22Rv1 (cell line): Measurements from ENCODE around the gene CADM1.

Experiments used
- ZFX ChIP-seq: fragments of 450-650 bp; IDR thresholded peaks from 2 replicates; pipeline ENCODE4 v1.6.1; 2017; ENCODE audit warnings: antibody characterized with exemption, borderline replicate concordance
- TF ChIP-seq, protein P1 (sequence below): fragments of 450-650 bp; IDR thresholded peaks from 2 replicates; pipeline ENCODE4 v1.5.1; 2017; ENCODE audit warnings: mild to moderate bottlenecking

DNA sequence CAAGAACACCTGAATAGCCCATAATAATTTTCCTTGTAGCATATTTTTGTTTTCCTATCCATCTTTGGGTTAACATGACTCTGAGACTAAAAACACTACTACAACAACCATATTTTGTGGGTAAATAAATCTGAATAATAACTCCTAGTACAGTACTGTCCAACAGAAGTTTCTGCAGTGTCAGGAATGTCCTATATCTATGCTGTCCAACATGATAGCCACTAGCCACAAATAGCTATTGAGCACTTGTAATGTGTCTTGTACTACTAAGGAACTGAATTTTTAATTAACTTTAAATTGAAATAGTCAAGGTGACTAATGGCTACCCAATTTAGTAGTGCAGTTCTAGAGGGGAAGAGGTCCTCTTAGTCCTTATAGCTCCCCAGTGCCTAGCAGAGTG is 135.6 kb downstream of the CADM1 start:
- TF ChIP-seq, protein P1, sequence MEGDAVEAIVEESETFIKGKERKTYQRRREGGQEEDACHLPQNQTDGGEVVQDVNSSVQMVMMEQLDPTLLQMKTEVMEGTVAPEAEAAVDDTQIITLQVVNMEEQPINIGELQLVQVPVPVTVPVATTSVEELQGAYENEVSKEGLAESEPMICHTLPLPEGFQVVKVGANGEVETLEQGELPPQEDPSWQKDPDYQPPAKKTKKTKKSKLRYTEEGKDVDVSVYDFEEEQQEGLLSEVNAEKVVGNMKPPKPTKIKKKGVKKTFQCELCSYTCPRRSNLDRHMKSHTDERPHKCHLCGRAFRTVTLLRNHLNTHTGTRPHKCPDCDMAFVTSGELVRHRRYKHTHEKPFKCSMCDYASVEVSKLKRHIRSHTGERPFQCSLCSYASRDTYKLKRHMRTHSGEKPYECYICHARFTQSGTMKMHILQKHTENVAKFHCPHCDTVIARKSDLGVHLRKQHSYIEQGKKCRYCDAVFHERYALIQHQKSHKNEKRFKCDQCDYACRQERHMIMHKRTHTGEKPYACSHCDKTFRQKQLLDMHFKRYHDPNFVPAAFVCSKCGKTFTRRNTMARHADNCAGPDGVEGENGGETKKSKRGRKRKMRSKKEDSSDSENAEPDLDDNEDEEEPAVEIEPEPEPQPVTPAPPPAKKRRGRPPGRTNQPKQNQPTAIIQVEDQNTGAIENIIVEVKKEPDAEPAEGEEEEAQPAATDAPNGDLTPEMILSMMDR: no peak
- TF ChIP-seq ZFX: no peak
